C1 segment of cervical spinal cord (tissue), 14 donors: ENCODE results near the gene NKPD1.
A peak's percentile ranks its signal among the peaks of the same experiment; 100 is the strongest.

Experiments
- DNase-seq, 14 donors: peaks; one replicate each; lab custom pipeline; 2025; lab: John Stamatoyannopoulos, UW

The NKPD1 gene

GRCh38 chr19:45160870-45161737 is at the start of gene NKPD1:
TSS of gene NKPD1 (minus strand) at chr19:45160982. CDS start at chr19:45160150, 832 bp downstream.
- DNase-seq = no peak

- no peak for DNase-seq
These were observed 45.5 kb upstream of the NKPD1 start for GRCh38 chr19:45206328-45206727.

GRCh38 chr19:45205810-45206209 is 45.0 kb upstream of the NKPD1 start:
- DNase-seq = no peak

GRCh38 chr19:45202637-45203036 is 41.9 kb upstream of the NKPD1 start:
- no peak for DNase-seq

GRCh38 chr19:45200568-45200967 is 39.8 kb upstream of the NKPD1 start:
- DNase-seq = peak in 1 of 14 donors; percentile 8

GRCh38 chr19:45195764-45196163 is 35.0 kb upstream of the NKPD1 start:
- DNase-seq = no peak

- DNase-seq = no peak
These were observed 30.6 kb upstream of the NKPD1 start for GRCh38 chr19:45191375-45191774.

GRCh38 chr19:45189971-45190370 is 29.2 kb upstream of the NKPD1 start:
- no peak for DNase-seq

- DNase-seq = peak in 1 of 14 donors; percentile 12
These were observed 26.8 kb upstream of the NKPD1 start for GRCh38 chr19:45187421-45188100.

GRCh38 chr19:45186509-45187334 is 25.9 kb upstream of the NKPD1 start:
- no peak for DNase-seq

- no peak for DNase-seq
These were observed 23.3 kb upstream of the NKPD1 start for GRCh38 chr19:45184115-45184514.

- no peak for DNase-seq
These were observed 22.0 kb upstream of the NKPD1 start for GRCh38 chr19:45182758-45183157.

- no peak for DNase-seq
These were observed 20.2 kb upstream of the NKPD1 start for GRCh38 chr19:45180936-45181335.

GRCh38 chr19:45179892-45180370 is 19.1 kb upstream of the NKPD1 start:
- DNase-seq = no peak

GRCh38 chr19:45179072-45179891 is 18.5 kb upstream of the NKPD1 start:
- DNase-seq = no peak

- peak; percentile 93 to 100 (median 100) for DNase-seq
These were observed 17.7 kb upstream of the NKPD1 start, which contains the start of gene BLOC1S3 for GRCh38 chr19:45178262-45179071. TSS of gene BLOC1S3 (plus strand) at chr19:45178784. CDS start at chr19:45179297, 513 bp downstream.

GRCh38 chr19:45177817-45178261 is 17.1 kb upstream of the NKPD1 start, which contains the start of gene TRAPPC6A:
TSS of gene TRAPPC6A (minus strand) at chr19:45178237. CDS start at chr19:45178218, 19 bp downstream.
- DNase-seq = no peak

- no peak for DNase-seq
These were observed 14.9 kb upstream of the NKPD1 start for GRCh38 chr19:45175515-45176345.

- DNase-seq = no peak
These were observed 13.0 kb upstream of the NKPD1 start for GRCh38 chr19:45173816-45174215.
